Smooth muscle cell (in vitro differentiated cells): ENCODE data around the gene ZFHX2. TPM values are rescaled to one million over a fixed set of nuclear protein-coding genes. Genes with fewer than 3 reads are reported as not detected.
"Not testable (repeated sequence)": the region's sequence is repeated elsewhere in the genome, so short reads cannot be mapped to it uniquely, and the experiment has no call there.

Experiments used
- DNase-seq: peaks from one replicate; lab custom pipeline; 2025; ENCODE audit not compliant: unreplicated experiment; lab: John Stamatoyannopoulos, UW
- H2AFZ ChIP-seq: fragments of 200-600 bp; sonication (generic); 2 replicates; pipeline ENCODE4 v1.6.0; 2016; ENCODE audit warnings: antibody characterized with exemption, low read depth, mild to moderate bottlenecking
- H3F3A ChIP-seq: fragments of 200-600 bp; sonication (generic); 2 replicates; pipeline ENCODE4 v1.6.0; 2017; ENCODE audit warnings: antibody characterized with exemption, low read depth
- H3K27ac ChIP-seq: fragments of 200-600 bp; sonication (generic); 2 replicates; pipeline ENCODE4 v1.5.1; 2016; ENCODE audit warnings: low read depth, mild to moderate bottlenecking
- H3K27me3 ChIP-seq: fragments of 200-600 bp; sonication (generic); 2 replicates; pipeline ENCODE4 v1.6.1; 2016; ENCODE audit warnings: low read depth, mild to moderate bottlenecking
- H3K36me3 ChIP-seq: fragments of 200-600 bp; sonication (generic); 2 replicates; pipeline ENCODE4 v1.5.1; 2016; ENCODE audit warnings: low read depth
- H3K4me1 ChIP-seq: fragments of 200-600 bp; sonication (generic); 2 replicates; pipeline ENCODE4 v1.5.1; 2016; ENCODE audit warnings: low read depth
- H3K4me2 ChIP-seq: fragments of 200-600 bp; sonication (generic); 2 replicates; pipeline ENCODE4 v1.6.0; 2016; ENCODE audit warnings: mild to moderate bottlenecking
- H3K4me3 ChIP-seq: fragments of 200-600 bp; sonication (generic); 2 replicates; pipeline ENCODE4 v1.5.1; 2016; ENCODE audit warnings: mild to moderate bottlenecking
- H3K79me2 ChIP-seq: fragments of 200-600 bp; sonication (generic); 2 replicates; pipeline ENCODE4 v1.6.0; 2016; ENCODE audit warnings: low read depth, mild to moderate bottlenecking
- H3K9ac ChIP-seq: fragments of 200-600 bp; sonication (generic); 2 replicates; pipeline ENCODE4 v1.6.0; 2016; ENCODE audit warnings: low read depth
- H3K9me3 ChIP-seq: fragments of 200-600 bp; sonication (generic); replicated peaks from 2 replicates; pipeline ENCODE4 v1.5.1; 2016; ENCODE audit warnings: low read depth
- H4K20me1 ChIP-seq: fragments of 200-600 bp; sonication (generic); 2 replicates; pipeline ENCODE4 v1.6.0; 2016; ENCODE audit warnings: low read depth
- CTCF ChIP-seq: fragments of 200-600 bp; sonication (generic); IDR thresholded peaks from 2 replicates; pipeline ENCODE4 v1.5.1; 2017; ENCODE audit warnings: borderline replicate concordance, mild to moderate bottlenecking, antibody characterized with exemption; ENCODE audit not compliant: insufficient read depth, poor library complexity, severe bottlenecking
- WGBS: methylation state at CpG from one replicate; pipeline ENCODE4 v1.1.7; 2016; ENCODE audit warnings: low lambda C conversion rate; 5-methylcytosine and 5-hydroxymethylcytosine counted together
- polyA plus RNA-seq: library from polyadenylated mRNA; unstranded; fragments of >200 nt; fragmentation: Nextera tagmentation; extraction: Ambion mirVana; gene quantifications from 2 replicates; pipeline ENCODE4 v1.2.1, GENCODE V29; 2016
- total RNA-seq: library from RNA; depleted of rRNA; stranded (reverse); fragments of >200 nt; gene quantifications from 2 replicates; pipeline ENCODE4 v1.2.3, GENCODE V29; 2014

The ZFHX2 gene
- total and polyA plus RNA-seq, 2 experiments from 2014 or later: 0.27 to 1.4 TPM

GRCh38 chr14:23538050-23538718 lies 13.4 kb downstream of the ZFHX2 start:
- TF ChIP-seq CTCF: no peak
- peak overlapping the region; percentile 34 for H3K27ac ChIP-seq
- peak overlapping the region; percentile 81 for H2AFZ ChIP-seq

GRCh38 chr14:23537351-23538049 lies 14.1 kb downstream of the ZFHX2 start:
- H3K27me3 ChIP-seq: no peaks in the 10 kb centered on the region
- no peak overlapping the region for H3K4me3 ChIP-seq
- peaks cover 18% of the 10 kb centered on the region for H3F3A ChIP-seq
- H3K9ac ChIP-seq: no peak overlapping the region
- H4K20me1 ChIP-seq: no peaks in the 10 kb centered on the region
- H3K4me1 ChIP-seq: peaks cover 23% of the 10 kb centered on the region
- H3K79me2 ChIP-seq: no peaks in the 10 kb centered on the region
- no peak for TF ChIP-seq CTCF
- H2AFZ ChIP-seq: no peak overlapping the region
- WGBS: 27% methylated on average over 13 of the region's 13 CpGs
- no peaks in the 10 kb centered on the region for H3K36me3 ChIP-seq
- peak overlapping the region; percentile 72 for H3K4me2 ChIP-seq
- DNase-seq: no peak
- H3K27ac ChIP-seq: no peak overlapping the region
- no peaks in the 10 kb centered on the region for H3K9me3 ChIP-seq

More at GRCh38 chr14:23538050-23538718, 13.4 kb downstream of the ZFHX2 start:
- H3K36me3 ChIP-seq: no peaks in the 10 kb centered on the region
- H4K20me1 ChIP-seq: no peaks in the 10 kb centered on the region
- H3K27me3 ChIP-seq: no peaks in the 10 kb centered on the region
- peaks cover 23% of the 10 kb centered on the region for H3K4me1 ChIP-seq
- peak overlapping the region; percentile 72 for H3K4me2 ChIP-seq
- no peaks in the 10 kb centered on the region for H3K9me3 ChIP-seq
- H3K9ac ChIP-seq: no peak overlapping the region
- no peak overlapping the region for H3K4me3 ChIP-seq
- 21% methylated on average over 10 of the region's 10 CpGs for WGBS
- H3F3A ChIP-seq: peaks cover 18% of the 10 kb centered on the region
- DNase-seq: no peak
- H3K79me2 ChIP-seq: no peaks in the 10 kb centered on the region

GRCh38 chr14:23536906-23537305 lies 14.7 kb downstream of the ZFHX2 start:
- WGBS: 90% methylated on average over 6 of the region's 6 CpGs
- H2AFZ ChIP-seq, H3K9me3 ChIP-seq, H3K9ac ChIP-seq, H3K27me3 ChIP-seq, H3K4me3 ChIP-seq, H4K20me1 ChIP-seq, H3K4me2 ChIP-seq, H3K27ac ChIP-seq, DNase-seq, H3K79me2 ChIP-seq, H3K36me3 ChIP-seq: not testable (repeated sequence)
- Histone ChIP-seq H3F3A (peaks cover 18% of the 10 kb centered on the region), H3K4me1 (peaks cover 23% of the 10 kb centered on the region)

- Histone ChIP-seq H3K4me3 (no peak overlapping the region), H3K9me3 (no peaks in the 10 kb centered on the region), H3K27me3 (no peaks in the 10 kb centered on the region), H2AFZ (no peak overlapping the region), H3F3A (peaks cover 18% of the 10 kb centered on the region), H3K4me1 (peaks cover 23% of the 10 kb centered on the region), H3K79me2 (no peaks in the 10 kb centered on the region), H4K20me1 (no peaks in the 10 kb centered on the region), H3K36me3 (no peaks in the 10 kb centered on the region), H3K4me2 (no peak overlapping the region), H3K9ac (no peak overlapping the region), H3K27ac (no peak overlapping the region)
- DNase-seq: no peak
- TF ChIP-seq CTCF: no peak
- WGBS: 95% methylated on average over 2 of the region's 2 CpGs
Observed at GRCh38 chr14:23536494-23536893, 15.1 kb downstream of the ZFHX2 start.
